HG02798 (cell line): Measurements from ENCODE around the gene GMPR.

Source experiments
- ATAC-seq: cut with Tn5 transposase; IDR thresholded peaks from one replicate; pipeline ENCODE4 v1.9.1; 2021; ENCODE audit warnings: mild to moderate bottlenecking; ENCODE audit not compliant: unreplicated experiment, poor library complexity

The GMPR gene

DNA sequence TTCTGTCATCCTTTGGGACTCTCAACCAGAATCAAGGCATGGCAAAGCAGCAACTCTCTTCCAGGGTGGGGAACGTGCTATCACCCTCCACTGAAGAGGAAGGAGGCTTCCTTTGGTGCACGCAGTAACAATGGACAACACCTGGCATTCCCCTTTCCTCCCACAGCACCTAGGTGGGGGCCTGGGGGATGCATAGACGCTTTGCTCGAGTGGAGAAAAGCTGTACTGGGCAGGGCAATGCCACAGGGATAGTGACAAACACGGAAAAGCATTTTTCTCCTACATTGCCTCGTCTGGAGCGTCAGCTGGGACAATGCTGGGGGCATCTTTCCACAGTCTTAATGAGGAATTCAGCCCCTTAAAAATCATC lies 82.9 kb downstream of the GMPR start:
- ATAC-seq, result no peak

DNA sequence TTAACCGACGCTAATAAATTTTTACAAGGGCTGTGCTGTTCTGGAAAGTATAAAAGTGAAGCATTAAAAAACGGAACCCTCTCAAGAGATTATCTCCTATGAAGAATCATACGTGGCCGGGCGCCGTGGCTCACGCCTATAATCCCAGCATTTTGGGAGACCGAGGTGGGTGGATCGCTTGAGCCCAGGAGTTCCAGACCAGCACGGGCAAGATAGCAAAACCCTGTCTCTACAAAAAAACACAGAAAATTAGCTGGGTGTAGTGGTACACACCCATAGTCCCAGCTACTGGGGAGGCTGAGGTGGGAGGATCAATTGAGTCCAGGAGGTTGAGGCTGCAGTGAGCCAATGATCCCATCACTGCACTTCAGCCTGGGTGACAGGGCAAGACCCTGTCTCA lies 83.4 kb downstream of the GMPR start:
- ATAC-seq, result no peak

DNA sequence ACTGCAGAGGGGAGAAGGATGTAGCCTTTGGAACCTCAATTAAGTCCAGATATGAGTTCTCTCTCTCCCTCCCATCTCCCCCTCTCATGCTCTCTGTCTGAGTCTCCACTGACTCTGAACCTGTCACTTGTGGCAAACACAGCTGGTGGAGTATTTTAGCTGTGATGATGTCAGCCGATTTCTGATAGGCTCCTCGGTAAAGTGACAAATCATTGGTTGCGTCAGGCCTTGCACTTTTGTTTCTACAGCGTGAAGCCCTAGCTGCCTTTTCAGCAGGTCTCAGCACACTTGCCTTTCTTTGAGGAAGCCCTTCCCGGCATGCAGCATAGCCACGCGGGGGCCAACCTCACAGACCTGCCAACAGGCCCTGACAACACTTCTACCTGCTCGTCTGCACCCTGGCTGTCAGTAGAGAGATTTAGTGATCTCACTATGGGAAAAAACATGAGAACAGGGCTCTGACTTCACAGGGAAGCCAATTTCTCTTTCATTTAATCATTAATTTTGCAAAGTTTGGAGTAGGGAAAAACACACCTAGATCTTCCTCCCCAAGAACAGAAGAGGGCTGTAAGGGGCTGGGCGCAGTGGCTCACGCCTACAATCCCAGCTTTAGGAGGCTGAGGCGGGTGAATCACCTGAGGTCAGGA lies 84.4 kb downstream of the GMPR start:
- ATAC-seq, result peak; percentile 90

DNA sequence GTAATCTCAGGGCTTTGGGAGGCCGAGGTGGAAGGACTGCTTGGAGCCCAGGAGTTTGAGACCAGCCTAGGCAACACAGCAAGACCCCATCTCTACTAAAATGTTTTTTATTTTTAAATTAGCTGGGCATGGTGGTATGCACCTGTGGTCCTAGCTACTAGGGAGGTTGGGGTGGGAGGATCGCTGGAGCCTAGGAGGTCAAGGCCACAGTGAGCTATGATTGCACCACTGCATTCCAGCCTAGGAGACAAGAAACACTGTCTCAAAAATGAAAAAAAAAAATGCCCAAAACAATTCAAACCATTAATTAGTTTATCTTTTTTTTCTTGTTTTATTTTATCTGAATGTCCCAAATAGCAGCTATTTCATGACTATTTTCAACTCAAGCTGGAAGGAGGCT lies 85.8 kb downstream of the GMPR start:
- ATAC-seq, result no peak

DNA sequence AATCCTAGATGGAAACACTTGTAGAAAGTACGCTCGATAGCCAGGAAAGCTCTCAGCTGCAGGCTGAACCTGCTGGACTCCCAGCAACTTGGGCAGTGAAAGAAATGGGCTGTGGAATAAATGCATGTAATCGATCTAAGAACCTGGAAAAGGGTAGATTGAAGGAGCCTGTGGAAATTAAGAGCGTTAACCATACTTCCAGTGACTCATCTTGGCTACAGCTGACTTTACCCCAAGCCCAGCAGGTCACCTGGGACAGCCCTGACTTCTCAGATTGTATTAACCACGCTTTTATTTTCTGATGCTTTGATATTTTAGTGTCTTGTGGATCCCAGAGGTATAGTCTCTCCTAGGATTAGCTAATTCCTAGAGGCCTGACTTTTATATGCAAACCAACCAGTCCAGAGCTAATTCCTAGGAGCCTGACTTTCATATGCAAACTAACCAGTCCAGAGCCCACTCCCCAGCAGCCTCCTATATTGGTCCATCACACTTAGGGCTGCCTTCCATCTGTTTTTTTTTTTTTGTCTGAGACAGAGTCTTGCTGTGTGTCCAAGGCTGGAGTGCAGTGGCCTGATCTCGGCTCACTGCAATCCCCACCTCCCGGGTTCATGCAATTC lies 86.3 kb downstream of the GMPR start:
- ATAC-seq, result no peak

DNA sequence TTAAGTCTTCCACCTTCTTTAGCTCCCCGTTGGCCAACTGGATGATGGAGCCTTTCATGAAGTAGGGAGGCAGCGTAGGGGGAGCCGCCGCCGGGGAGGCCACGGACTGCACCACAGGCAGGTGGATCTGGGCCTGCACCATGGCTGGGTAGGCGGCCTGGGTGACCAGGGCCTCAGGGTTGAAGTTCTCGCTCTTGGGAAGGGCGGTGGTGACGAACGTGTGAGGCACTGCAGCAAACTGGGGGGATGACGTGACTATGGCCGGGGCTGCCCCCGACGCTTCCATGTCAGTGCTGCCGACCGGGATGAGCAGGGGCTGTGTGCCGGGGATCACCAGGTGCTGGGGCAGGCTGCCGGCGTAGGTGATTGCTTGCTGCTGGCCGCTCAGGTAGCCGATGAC lies 88.1 kb downstream of the GMPR start:
- no peak for ATAC-seq

DNA sequence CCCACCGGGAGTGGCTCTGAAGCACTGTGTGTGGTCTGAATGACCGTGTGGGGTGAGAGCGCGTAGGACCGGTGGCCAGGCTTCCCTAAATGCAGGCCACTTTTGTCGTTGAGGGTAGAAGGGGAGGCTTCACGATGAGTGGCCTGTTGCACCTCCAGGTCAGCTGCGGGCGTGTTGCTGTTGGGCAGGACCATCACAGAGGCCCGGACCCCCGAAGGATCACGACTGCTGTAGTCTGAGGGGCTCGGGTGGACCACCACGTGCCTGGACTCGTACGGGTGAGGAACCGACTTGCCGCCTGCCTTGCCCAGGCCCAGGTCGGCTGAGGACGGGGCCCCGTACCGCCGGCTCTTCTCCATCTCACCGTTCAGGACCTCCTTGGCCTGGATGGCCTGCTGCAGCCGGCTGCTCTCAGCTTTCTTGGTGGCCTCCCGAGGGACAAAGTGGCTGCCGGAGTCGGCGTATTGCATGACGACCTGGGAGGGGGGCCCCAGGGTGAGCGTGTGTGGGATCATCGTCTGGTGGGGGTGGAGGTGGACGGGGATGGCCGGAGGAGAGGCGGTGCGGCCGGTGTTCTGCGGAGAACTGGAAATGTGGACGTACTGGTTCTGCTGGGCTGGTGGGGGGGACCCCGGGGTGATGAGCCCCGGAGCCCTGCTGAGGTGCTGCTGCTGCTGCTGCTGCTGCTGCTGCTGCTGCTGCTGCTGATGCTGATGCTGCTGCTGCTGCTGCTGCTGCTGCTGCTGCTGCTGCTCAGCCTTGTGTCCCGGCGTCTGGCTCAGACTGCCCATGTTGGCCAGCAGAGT lies 88.8 kb downstream of the GMPR start:
- ATAC-seq, result no peak

DNA sequence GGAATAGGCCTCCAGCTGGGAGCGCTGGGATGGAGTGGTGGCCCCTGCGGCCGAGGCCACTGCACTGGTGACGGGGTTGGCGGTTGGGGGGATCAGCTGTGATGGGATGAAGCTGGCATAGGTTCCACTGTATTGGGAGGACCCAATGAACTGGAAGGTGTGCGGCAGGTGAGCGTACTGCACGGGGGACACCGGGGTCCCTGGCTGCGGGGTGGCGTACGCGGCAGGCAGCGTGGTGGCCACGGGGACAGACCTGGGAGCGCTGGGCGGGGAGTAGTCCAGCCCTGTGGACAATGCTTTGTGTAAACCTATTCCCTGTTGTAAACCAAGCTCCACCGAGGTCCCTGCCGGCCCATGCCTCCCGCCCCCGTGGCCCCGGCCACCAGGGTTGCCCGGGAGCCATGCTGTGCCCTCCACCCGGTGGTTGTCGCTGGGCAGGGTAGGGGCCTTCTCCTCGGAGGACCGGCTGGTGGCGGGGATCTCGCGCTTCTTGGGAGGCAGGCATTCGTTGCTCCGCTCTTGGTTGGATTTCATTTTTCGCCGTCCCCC lies 89.5 kb downstream of the GMPR start:
- ATAC-seq, result no peak

DNA sequence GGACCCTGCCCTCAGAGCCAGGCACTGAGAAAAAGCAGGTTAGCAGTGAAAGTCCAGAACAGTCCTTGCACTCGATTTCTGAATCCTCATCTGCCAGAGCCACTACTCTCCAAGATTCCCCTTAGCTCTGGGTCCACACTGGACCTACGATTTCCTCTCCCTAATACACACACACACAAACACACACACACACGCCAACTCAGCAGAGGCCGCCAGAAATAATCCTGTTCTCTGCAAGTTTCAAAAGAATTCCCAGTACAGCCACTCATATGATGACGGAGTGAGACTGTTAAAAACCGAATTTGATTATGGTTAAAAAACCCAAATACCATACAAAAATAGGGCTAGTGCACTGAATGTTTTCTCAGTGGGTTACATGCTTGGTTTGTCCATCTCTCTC lies 90.8 kb downstream of the GMPR start:
- no peak for ATAC-seq

DNA sequence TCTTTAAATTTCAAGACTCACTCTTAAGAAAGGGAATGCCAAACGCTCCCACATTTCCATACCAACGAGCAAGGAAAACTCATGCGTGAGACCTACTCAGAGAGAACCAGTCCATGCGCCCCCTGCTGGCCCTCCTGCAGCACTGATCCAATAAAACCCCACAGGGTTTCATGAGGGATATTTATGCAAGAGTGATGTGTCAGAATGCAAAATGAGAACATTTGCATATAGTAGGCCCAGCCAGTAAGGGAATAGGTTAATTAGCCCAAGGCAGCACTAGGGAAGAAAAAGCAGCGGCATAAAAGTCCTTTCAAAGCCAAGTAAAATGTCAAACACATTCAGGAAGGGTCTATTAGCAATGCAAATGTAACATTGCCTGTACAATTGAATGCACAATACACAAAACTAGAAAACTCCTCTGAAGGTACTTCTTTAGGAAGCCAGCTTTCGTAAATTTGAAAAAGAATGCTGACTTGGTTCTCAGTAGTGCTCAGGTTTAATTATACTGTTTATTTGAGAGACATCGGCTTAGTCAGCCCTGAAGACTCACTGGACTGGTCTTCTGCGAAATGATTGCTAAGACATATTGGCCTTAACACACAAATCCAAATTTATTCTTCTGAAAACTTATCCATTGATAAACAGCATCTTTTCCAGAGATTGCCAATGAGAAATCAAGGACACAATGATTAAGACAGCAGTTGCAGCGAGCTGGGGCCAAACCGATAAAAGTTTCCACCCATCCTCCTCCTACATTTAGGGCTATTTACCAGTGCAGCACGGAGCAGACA lies 93.2 kb downstream of the GMPR start:
- ATAC-seq, result peak; percentile 53

DNA sequence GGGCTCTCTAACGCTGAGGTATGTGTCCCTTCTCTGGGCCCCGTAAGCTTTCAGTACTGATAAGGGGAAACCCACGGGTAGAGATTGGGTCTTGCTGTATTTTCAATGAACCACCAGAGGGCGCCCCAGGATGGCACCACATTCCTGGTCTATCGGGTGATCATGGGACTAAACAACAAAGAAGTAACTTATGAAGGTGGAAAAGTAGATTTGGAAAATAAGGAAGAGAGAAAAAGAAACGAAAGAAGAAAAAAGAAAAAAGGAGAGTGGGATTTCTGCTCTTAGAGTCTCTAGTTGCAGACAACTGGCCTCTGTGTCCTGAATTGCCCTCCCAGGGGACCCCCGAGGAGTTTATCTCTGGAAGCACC lies 93.8 kb downstream of the GMPR start:
- peak; percentile 92 for ATAC-seq

DNA sequence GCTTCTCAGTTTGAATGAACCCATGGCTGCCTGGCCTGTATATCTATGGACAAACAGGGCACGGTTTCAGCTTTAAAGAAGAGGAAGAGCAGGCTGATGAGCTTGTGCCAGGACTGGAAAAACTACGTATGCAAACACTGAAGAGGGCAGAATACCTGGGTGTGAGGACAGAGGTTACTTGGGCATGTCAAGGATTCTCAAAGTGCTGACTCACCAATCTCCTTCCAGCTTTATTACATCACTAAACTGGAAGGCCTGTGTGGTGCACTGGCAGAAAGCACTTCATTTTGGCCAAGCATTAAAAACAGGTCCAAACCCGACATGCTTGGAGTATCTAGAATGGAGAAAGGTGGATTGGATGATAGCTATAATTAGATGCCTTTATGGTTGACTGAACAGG lies 95.2 kb downstream of the GMPR start:
- ATAC-seq, result no peak

DNA sequence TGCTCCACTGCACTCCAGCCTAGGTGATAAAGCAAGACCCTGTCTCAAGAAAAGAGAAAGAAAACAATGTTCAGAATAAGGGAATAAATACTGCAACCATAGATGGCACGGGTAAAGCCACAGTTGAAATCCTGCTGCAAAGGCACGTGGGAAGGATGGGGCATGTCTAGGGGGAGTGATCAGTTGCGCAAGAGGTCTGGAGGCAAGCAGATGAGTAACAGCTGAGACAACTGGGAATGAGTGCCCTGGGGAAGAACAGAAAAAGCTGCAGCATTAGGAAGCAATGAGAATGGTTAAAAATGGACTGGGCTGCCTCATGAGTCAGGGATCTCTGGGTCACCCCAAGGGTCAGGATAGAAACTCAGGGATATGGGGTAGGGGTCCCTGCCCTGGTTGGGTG lies 96.3 kb downstream of the GMPR start:
- ATAC-seq, result no peak

DNA sequence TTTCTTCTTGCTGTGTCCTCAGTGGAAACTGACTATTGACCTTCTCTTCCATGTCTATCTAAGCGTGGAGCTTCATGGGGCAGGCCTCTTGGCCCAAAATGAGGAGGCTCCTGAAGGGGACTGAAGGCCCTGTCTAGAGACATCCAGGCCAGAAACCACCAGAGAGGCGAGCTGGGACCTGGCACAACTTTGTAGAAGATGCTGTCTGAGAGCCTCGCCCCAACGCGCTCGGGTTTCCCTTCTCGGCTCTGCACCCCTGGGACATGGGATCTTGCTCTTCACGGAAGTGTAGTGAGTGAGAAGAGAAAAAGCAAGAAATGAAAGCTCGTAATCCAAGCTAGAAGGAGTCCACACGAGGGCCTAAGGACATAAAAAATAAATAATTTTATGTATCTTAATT lies 96.8 kb downstream of the GMPR start:
- no peak for ATAC-seq

DNA sequence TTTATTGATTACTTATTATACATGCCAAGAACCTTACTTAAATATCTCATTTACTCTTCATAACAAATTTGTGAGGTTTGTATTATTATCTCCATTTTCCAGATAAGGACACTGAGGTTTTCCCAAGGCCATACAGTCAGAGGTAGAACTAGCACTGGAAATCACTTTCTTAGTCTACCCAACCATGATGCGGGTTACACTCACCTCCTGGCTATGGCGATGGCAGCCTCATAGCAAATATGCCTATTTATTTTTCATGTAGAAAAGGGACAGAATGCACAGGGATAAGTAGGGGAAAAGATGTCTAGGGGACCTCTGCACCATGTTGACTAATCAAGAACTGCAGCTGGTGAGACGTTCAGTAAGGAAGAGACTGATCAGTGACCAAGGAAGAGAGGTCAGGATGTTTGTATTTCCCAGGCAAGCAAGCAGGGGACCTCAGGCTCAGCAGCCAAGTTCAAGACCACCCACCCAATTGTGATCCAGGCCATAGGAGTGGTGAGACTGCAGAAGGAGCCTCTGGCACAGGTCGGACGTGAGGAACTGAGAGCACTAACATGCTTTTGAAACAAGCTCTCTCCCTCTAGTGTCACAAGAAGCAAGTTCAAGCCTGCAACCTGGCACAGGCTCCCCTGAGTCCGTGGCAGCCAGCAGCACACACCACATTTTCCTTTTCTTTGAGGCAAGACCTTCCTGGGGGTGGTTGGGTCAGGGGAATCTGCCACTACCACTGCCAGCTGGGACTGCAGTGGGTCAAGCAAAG lies 97.8 kb downstream of the GMPR start:
- no peak for ATAC-seq

DNA sequence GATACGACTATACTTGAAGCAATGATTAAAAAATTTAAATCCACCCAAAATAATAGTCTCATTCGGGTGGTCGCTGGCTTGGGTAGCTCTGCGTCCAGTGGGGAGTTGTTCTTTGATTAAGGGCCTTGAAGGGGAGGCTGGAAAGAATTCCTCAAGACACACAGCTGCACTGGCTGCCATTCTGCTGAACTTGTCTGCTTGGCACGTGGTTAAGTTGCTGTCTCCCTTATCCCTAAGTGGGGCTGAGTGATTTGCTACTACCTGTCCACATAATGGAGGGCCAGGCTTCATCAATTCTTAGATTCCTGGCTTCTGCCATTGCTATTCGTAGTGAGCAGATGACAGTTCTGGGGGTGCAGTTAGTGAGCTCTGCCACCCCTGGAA lies 98.5 kb downstream of the GMPR start:
- ATAC-seq, result no peak

DNA sequence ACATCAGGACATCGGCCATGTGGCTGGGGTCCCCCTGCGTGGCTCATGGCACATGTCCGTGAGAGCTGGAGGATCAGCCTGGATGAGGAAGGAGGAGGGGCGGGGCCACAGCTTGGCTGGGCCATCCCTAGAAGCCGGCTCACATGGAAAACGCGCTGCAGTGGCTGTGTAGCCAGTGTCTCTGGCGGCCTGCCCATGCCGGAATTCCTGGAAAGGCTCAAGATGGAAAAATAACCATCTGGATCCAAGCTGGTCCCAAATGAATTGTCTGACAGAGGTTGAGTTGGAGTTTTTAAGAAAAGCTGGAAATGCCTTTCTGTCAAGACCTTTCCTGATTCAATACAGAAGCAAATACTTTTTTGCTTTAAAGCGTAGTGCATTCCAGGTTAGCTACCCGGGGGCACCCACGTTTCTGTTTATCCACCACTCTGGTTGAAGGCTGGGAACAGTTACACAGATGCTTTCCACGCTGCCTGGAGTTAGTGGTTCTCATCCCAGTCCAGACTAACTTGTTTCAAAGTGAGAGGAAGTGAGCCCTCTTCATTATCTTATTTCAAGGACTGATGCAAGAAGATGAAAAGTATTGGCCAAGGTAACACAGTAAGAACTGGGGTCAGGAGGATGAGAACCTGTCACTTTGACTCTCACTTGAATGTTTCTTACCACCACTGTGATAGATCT lies 99.0 kb downstream of the GMPR start:
- no peak for ATAC-seq

DNA sequence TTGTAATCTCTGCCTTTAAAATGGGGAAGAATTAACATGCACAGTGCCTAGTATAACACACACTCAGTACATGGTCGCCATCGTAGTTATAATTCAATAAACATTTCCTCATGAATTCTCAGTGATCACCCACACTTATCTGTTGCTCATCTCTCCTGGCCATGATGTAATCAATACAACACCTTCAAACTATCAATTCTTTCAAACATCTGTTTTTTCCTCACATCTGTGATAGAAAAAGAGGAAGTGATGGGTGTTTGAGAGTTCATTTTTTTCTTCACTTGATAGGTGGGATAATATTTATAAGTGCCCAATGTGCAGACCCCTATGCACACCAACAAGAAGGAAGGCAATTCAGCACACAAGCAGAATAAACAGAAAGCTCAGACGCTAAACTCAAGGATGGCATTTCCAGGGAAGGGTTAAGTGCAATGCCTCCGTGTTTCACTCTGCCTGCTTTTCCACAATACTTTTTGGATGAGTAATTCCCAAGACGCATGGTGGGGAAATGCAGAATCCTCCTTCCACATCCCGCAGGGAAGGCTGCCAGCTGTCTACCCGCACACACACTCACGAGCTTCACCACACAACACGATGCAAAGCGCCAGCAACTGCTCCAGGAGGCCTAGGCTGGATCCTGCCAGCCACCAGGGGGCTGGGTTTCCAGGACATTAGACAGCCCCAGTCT lies 100.3 kb downstream of the GMPR start:
- no peak for ATAC-seq

DNA sequence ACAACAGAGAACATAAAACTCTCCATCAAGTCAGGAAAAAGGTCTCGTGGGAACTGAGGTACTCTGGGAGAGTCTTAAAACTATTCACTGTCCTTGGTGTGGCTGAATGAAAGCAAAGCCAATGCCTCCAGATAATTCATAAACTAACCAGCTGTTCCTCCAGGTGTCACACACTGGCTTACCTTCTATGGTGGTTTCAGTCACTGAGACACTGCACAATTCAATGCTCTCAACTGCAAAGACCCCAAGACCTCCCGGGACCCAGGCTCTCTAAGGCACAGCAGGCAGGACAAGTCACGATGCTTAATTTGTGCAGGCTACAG lies 100.8 kb downstream of the GMPR start:
- no peak for ATAC-seq
